HG03103 (cell line): Measurements from ENCODE around the gene FAM227B.
"Not testable (repeated sequence)": the region's sequence is repeated elsewhere in the genome, so short reads cannot be mapped to it uniquely, and the experiment has no call there.

ENCODE experiments used
- ATAC-seq: cut with Tn5 transposase; IDR thresholded peaks from one replicate; pipeline ENCODE4 v1.9.1; 2021; ENCODE audit warnings: low read depth; ENCODE audit not compliant: unreplicated experiment

The FAM227B gene

GRCh38 chr15:49619226-49619625, 1.4 kb downstream of the FAM227B start:
- no peak for ATAC-seq

- ATAC-seq = not testable (repeated sequence)
Measured at GRCh38 chr15:49612240-49612639, 8.4 kb downstream of the FAM227B start.

- no peak for ATAC-seq
Measured at GRCh38 chr15:49610157-49610918, 10.3 kb downstream of the FAM227B start.

GRCh38 chr15:49606594-49606993, 14.0 kb downstream of the FAM227B start:
- ATAC-seq = no peak

GRCh38 chr15:49605588-49605987, 15.0 kb downstream of the FAM227B start:
- no peak for ATAC-seq

GRCh38 chr15:49604625-49605409, 15.8 kb downstream of the FAM227B start:
- ATAC-seq = no peak

- ATAC-seq = not testable (repeated sequence)
Measured at GRCh38 chr15:49592829-49593316, 27.7 kb downstream of the FAM227B start.

GRCh38 chr15:49589030-49589429, 31.6 kb downstream of the FAM227B start:
- peak; percentile 73 for ATAC-seq

GRCh38 chr15:49573421-49573820, 47.2 kb downstream of the FAM227B start:
- no peak for ATAC-seq

GRCh38 chr15:49570672-49571071, 49.9 kb downstream of the FAM227B start:
- no peak for ATAC-seq

GRCh38 chr15:49570174-49570573, 50.4 kb downstream of the FAM227B start:
- no peak for ATAC-seq

GRCh38 chr15:49560045-49560444, 60.6 kb downstream of the FAM227B start:
- no peak for ATAC-seq

GRCh38 chr15:49558929-49559328, 61.7 kb downstream of the FAM227B start:
- no peak for ATAC-seq

- no peak for ATAC-seq
Measured at GRCh38 chr15:49556437-49556836, 64.2 kb downstream of the FAM227B start.

GRCh38 chr15:49550342-49550741, 70.3 kb downstream of the FAM227B start:
- ATAC-seq = not testable (repeated sequence)

- no peak for ATAC-seq
Measured at GRCh38 chr15:49538520-49538919, 82.1 kb downstream of the FAM227B start.

- no peak for ATAC-seq
Measured at GRCh38 chr15:49530092-49530491, 90.5 kb downstream of the FAM227B start.

GRCh38 chr15:49528289-49528688, 92.3 kb downstream of the FAM227B start:
- ATAC-seq = no peak

- no peak for ATAC-seq
Measured at GRCh38 chr15:49521802-49522201, 98.8 kb downstream of the FAM227B start.

- ATAC-seq = not testable (repeated sequence)
Measured at GRCh38 chr15:49512739-49513138, 107.9 kb downstream of the FAM227B start.

GRCh38 chr15:49507261-49507660, 113.4 kb downstream of the FAM227B start:
- no peak for ATAC-seq

- no peak for ATAC-seq
Measured at GRCh38 chr15:49506341-49506740, 114.3 kb downstream of the FAM227B start.
